ENCODE measurements around the gene BMPR1B.

The BMPR1B gene

DNA sequence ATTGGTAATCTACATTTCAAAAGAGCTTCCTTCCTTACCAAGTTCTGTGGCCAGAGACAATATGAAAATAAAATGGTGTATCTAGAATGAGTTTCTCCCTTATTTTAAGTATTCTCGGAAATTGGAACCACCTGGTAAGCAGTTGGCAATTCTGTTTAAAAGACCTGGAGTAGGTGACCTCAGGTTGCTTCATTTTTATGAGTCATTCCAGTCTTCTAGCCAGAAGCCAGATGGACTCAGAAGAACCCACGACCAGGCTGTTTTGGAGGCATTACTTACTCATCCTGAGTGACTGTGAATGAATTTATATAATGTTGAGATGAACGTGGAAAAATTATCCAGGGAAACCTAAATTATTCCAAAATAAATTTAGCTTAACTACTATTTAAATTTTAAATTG, 9.1 kb downstream of the BMPR1B start:
- TF ChIP-seq, protein P1, sequence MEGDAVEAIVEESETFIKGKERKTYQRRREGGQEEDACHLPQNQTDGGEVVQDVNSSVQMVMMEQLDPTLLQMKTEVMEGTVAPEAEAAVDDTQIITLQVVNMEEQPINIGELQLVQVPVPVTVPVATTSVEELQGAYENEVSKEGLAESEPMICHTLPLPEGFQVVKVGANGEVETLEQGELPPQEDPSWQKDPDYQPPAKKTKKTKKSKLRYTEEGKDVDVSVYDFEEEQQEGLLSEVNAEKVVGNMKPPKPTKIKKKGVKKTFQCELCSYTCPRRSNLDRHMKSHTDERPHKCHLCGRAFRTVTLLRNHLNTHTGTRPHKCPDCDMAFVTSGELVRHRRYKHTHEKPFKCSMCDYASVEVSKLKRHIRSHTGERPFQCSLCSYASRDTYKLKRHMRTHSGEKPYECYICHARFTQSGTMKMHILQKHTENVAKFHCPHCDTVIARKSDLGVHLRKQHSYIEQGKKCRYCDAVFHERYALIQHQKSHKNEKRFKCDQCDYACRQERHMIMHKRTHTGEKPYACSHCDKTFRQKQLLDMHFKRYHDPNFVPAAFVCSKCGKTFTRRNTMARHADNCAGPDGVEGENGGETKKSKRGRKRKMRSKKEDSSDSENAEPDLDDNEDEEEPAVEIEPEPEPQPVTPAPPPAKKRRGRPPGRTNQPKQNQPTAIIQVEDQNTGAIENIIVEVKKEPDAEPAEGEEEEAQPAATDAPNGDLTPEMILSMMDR (IDR thresholded peaks at IDR 0.05; ENCODE audit: low read depth, low read length, poor library complexity, severe bottlenecking), result no peak
- TF ChIP-seq EZH2phosphoT487 (IDR thresholded peaks at IDR 0.05; ENCODE audit: borderline replicate concordance, low read length), result no peak

DNA sequence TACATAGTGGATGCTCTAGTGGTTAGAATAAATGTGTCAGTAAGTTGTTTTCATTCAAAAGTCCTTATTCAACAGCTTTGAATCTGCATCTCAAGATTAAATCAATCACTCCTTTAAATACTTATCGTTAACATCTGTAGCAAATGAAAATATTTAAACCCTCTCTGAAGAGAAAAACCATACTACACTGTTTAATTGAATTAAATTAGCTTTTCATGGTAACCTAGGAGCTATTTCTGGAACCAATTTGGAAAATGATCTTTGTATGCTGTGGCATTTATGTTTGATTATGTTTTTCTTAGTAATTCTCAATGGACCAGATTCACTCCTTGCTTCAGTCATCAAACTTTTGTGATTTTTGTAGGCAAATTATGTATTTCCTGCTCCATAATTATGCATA, 9.7 kb downstream of the BMPR1B start:
- Histone ChIP-seq H3K4me1 (ENCODE audit: control insufficient read depth, low read length) (no peaks in the 10 kb centered on the region), H3K79me2 (ENCODE audit: control insufficient read depth, low read length) (no peaks in the 10 kb centered on the region), H4K20me1 (ENCODE audit: control insufficient read depth, insufficient read depth, low read depth, low read length) (no peaks in the 10 kb centered on the region), H3K4me3 (ENCODE audit: low read length) (no peak overlapping the region), H3K4me2 (ENCODE audit: low read length) (no peak overlapping the region), H3K27ac (ENCODE audit: low read depth, low read length) (no peak overlapping the region), H3K27me3 (ENCODE audit: control insufficient read depth, low read length) (no peaks in the 10 kb centered on the region), H3K9me2 (replicated peaks; ENCODE audit: control insufficient read depth, low read length) (no peaks in the 10 kb centered on the region), H3K36me3 (ENCODE audit: control insufficient read depth, low read length) (no peaks in the 10 kb centered on the region), H3F3A (ENCODE audit: control insufficient read depth, insufficient read depth) (no peaks in the 10 kb centered on the region), H3K9me3 (ENCODE audit: control insufficient read depth, insufficient read depth, low read length) (no peaks in the 10 kb centered on the region)
- TF ChIP-seq, protein P1 (IDR thresholded peaks at IDR 0.05; ENCODE audit: low read depth, low read length, poor library complexity, severe bottlenecking), result no peak
- TF ChIP-seq EZH2phosphoT487 (IDR thresholded peaks at IDR 0.05; ENCODE audit: borderline replicate concordance, low read length), result no peak

More for the DNA sequence above, 9.1 kb downstream of the BMPR1B start:
- no peaks in the 10 kb centered on the region for H3F3A ChIP-seq (ENCODE audit: control insufficient read depth, insufficient read depth)
- no peaks in the 10 kb centered on the region for H4K20me1 ChIP-seq (ENCODE audit: control insufficient read depth, insufficient read depth, low read depth, low read length)
- H3K36me3 ChIP-seq (ENCODE audit: control insufficient read depth, low read length), result no peaks in the 10 kb centered on the region
- no peaks in the 10 kb centered on the region for H3K79me2 ChIP-seq (ENCODE audit: control insufficient read depth, low read length)
- no peaks in the 10 kb centered on the region for H3K9me2 ChIP-seq (replicated peaks; ENCODE audit: control insufficient read depth, low read length)
- H3K27me3 ChIP-seq (ENCODE audit: control insufficient read depth, low read length), result peaks cover 2% of the 10 kb centered on the region; the same call in 1 of the 2 replicates
- no peak overlapping the region for H3K4me3 ChIP-seq (ENCODE audit: low read length)
- no peak overlapping the region for H3K27ac ChIP-seq (ENCODE audit: low read depth, low read length)
- H3K4me2 ChIP-seq (ENCODE audit: low read length), result no peak overlapping the region
- H3K9me3 ChIP-seq (ENCODE audit: control insufficient read depth, insufficient read depth, low read length), result no peaks in the 10 kb centered on the region
- H3K4me1 ChIP-seq (ENCODE audit: control insufficient read depth, low read length), result no peaks in the 10 kb centered on the region

DNA sequence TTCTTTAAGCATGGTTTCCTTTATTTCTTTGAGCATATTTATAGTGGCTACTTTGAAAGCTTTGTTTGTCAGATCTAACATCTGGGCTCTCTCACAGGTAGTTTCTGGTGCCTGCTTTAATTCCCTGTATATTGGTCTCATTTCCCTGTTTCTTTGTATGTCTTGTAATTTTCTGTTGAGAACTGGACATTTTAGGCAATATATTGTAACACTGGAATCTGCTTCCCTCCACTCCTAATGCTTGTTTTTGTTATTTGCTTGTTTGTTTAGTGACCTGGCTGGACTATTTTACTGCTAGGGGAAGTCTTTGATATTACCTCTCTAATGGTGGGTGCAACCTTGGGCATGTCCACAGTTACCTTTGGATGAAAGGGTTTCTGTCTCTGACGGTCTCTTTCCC, 25.0 kb downstream of the BMPR1B start:
- TF ChIP-seq, protein P1 (IDR thresholded peaks at IDR 0.05; ENCODE audit: low read depth, low read length, poor library complexity, severe bottlenecking), result no peak
- TF ChIP-seq EZH2phosphoT487 (IDR thresholded peaks at IDR 0.05; ENCODE audit: borderline replicate concordance, low read length), result no peak
- no peaks in the 10 kb centered on the region; the same call in 1 of the 2 replicates for H3K9me3 ChIP-seq (ENCODE audit: control insufficient read depth, insufficient read depth, low read length)
- H4K20me1 ChIP-seq (ENCODE audit: control insufficient read depth, insufficient read depth, low read depth, low read length), result no peaks in the 10 kb centered on the region

More for the DNA sequence above, 25.0 kb downstream of the BMPR1B start:
- Histone ChIP-seq H3K4me2 (ENCODE audit: low read length) (no peak overlapping the region), H3K27me3 (ENCODE audit: control insufficient read depth, low read length) (no peaks in the 10 kb centered on the region), H3K27ac (ENCODE audit: low read depth, low read length) (no peak overlapping the region), H3F3A (ENCODE audit: control insufficient read depth, insufficient read depth) (no peaks in the 10 kb centered on the region), H3K79me2 (ENCODE audit: control insufficient read depth, low read length) (no peaks in the 10 kb centered on the region), H3K36me3 (ENCODE audit: control insufficient read depth, low read length) (no peaks in the 10 kb centered on the region), H3K9me2 (replicated peaks; ENCODE audit: control insufficient read depth, low read length) (no peaks in the 10 kb centered on the region), H3K4me1 (ENCODE audit: control insufficient read depth, low read length) (no peaks in the 10 kb centered on the region), H3K4me3 (ENCODE audit: low read length) (no peak overlapping the region)

Measured in DOHH2 (cell line).